Suprapubic skin (tissue), 4 donors: ENCODE data around the gene RPS6KA3.

Experiments
- EP300 ChIP-seq: sonication (generic); formaldehyde crosslinking; IDR thresholded peaks from one replicate; pipeline ENCODE4 v1.6.1; 2017; ENCODE audit warnings: antibody characterized with exemption
- POLR2A ChIP-seq, 2 donors: fragments of 450-650 bp; IDR thresholded peaks; one replicate each; pipeline ENCODE4 v1.6.1; 2017; ENCODE audit warnings: antibody characterized with exemption in 2 of 2, mild to moderate bottlenecking in 2 of 2, moderate library complexity in 2 of 2
- POLR2AphosphoS5 ChIP-seq, 3 donors: sonication (generic); formaldehyde crosslinking; IDR thresholded peaks; one replicate each; pipeline ENCODE4 v1.6.1; 2017; ENCODE audit warnings: antibody characterized with exemption in 3 of 3
- TF ChIP-seq, protein P1 (sequence below), 2 donors: fragments of 200-600 bp in 1 of 2; fragments of 450-650 bp in 1 of 2; sonication (generic) in 1 of 2; IDR thresholded peaks; one replicate each; pipeline ENCODE4 v1.5.1; 2016 to 2019; ENCODE audit warnings: antibody characterized with exemption in 2 of 2, mild to moderate bottlenecking in 1 of 2, moderate library complexity in 1 of 2

DNA sequence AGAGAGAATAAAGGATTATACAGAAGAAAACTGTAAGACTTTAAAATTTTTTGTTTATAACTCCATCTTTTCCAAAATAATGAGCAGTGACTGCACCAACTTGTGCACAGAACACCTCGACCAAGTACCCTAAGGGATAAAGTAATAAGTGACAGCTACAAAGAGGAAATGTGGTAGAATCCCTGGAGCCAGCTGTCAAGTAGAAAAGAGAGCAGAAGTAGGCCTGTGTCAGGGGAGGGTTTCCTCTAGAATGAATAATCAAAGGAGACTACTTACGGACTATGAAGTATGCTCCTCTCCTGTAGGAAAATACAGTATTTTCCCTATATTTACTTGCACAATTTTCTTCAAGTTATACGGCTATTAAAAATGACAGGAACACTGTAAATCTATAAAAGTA lies 126.3 kb downstream of the RPS6KA3 start:
- TF ChIP-seq, protein P1, sequence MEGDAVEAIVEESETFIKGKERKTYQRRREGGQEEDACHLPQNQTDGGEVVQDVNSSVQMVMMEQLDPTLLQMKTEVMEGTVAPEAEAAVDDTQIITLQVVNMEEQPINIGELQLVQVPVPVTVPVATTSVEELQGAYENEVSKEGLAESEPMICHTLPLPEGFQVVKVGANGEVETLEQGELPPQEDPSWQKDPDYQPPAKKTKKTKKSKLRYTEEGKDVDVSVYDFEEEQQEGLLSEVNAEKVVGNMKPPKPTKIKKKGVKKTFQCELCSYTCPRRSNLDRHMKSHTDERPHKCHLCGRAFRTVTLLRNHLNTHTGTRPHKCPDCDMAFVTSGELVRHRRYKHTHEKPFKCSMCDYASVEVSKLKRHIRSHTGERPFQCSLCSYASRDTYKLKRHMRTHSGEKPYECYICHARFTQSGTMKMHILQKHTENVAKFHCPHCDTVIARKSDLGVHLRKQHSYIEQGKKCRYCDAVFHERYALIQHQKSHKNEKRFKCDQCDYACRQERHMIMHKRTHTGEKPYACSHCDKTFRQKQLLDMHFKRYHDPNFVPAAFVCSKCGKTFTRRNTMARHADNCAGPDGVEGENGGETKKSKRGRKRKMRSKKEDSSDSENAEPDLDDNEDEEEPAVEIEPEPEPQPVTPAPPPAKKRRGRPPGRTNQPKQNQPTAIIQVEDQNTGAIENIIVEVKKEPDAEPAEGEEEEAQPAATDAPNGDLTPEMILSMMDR (IDR thresholded peaks at IDR 0.05): no peak
- TF ChIP-seq POLR2A (IDR thresholded peaks at IDR 0.05) (no peak), POLR2AphosphoS5 (IDR thresholded peaks at IDR 0.05) (no peak), EP300 (no peak)
